ENCODE results near the gene THOC1.

Gene THOC1

GRCh38 chr18:213505-213904, 54.3 kb downstream of the THOC1 start:
- no peak for DNase-seq

DNA sequence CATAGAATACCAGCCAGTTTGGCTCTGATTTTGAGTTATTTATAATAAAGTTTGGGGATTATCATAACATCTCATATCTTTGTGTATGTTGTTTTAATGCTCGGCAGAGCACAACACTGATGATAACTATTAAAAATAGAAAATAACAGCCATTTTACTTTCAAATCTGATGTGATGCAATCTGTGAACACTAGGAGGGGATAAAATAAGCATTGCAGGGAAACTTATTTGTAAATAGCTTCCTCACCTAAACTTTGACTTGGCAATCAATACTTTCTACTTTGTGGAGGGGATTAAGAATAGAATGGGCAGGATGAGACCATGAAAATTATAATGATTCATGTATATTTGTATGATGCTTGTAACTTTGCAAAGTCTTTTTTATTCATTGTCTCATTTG, 55.1 kb downstream of the THOC1 start:
- DNase-seq: no peak

- DNase-seq: no peak
Measured at GRCh38 chr18:211582-211981, 56.3 kb downstream of the THOC1 start.

DNA sequence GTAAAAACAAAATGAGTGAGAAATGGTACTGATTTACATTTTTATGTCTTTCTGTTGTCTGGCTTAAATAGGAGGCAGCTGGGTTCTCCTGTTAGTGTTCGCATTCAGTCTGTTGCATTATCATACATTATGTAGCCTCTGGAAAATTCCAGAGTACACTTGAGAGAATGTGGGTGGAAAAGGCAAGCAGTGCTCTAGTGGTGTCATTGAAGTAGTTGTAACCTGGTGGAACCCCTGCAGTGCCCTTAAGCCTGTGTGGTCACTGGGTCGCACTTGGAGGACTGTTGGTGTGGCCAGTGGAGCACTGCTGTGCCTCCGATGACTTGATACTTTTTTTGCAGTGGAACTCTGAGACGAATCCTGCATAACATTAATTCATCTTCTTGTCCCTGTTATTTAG, 57.1 kb downstream of the THOC1 start:
- no peak for DNase-seq

GRCh38 chr18:210075-210474, 57.8 kb downstream of the THOC1 start:
- no peak for DNase-seq

GRCh38 chr18:199768-200167, 68.1 kb downstream of the THOC1 start:
- DNase-seq: peak; percentile 1

DNA sequence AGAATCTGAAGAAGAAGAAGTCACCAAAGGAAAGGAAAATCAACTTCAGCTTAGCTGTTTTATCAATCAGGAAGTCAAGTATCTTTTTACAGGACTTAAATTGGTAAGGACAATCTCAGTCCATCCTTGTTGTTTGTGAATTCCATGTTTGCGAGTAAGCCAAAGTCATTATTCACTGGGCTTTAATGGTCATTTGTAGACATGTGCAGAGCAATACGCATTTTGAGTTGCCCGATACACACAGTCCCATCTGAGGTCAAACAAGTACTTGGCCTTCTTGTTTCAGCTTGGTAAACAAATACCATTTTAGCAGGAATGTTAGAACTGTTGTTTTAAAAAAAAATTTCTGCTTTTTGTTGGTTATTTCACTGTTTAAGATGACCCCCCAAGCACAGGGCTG, 68.6 kb downstream of the THOC1 start:
- DNase-seq: no peak

DNA sequence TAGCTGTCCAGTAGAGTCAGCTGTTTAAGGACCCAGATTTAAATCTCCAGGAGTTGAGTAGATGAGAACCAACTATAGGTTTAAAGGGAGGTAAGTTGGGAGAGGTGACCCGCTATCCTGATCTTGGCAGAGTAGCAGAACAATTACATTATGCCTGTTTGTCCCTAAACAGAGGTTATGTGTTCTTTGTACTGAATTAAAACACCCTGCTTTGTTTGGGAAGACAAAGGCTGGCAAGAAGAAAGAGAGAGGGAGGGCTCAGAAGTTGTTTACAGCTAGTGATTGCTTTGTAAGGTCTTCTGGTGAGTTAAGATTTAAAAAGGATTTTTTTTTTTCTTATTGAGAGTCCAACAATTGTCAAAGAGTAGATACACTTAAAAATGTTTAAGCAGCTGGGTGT, 72.2 kb downstream of the THOC1 start:
- no peak for DNase-seq

DNA sequence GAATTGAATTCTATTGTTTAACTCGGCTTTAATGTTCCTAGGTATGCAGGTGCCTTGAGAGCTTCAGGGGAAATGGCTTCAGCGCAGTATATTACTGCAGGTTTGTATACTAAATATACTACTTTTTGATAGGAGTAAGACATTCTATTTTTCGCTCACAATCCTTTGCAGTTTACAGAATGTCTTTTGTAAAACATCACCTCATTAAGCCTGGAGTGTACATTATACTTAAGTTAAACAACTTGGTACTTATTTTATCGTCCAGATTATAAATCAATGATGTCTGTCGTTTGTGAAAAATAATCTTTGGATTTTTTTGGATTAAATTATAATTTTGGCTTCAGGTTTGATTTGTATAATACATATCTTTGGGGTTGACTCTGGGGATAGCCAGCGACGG, 75.0 kb downstream of the THOC1 start:
- no peak for DNase-seq

GRCh38 chr18:191725-192124, 76.1 kb downstream of the THOC1 start:
- no peak for DNase-seq

GRCh38 chr18:189254-189653, 78.6 kb downstream of the THOC1 start:
- no peak for DNase-seq

DNA sequence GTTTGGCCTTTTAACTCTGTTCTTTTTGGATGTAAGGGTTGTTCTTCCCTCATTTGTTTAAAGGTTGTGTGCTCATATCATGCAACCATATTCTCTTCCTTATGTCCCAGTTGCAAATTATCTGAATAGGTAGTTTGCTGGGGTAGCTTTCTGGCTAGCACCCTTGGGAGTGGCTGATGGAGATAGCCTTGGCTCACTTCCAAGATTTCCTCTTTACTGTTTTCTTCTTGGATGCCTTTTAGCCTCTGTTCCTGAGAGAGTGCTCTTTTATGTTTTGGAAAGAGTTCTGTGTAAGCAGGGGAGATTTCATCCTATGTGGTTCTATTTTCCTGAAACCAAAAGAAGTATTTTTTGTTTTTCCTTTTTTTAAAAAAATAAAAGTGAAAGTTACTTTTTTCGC, 84.1 kb downstream of the THOC1 start:
- DNase-seq: no peak

GRCh38 chr18:181711-182110, 86.1 kb downstream of the THOC1 start:
- DNase-seq: no peak

DNA sequence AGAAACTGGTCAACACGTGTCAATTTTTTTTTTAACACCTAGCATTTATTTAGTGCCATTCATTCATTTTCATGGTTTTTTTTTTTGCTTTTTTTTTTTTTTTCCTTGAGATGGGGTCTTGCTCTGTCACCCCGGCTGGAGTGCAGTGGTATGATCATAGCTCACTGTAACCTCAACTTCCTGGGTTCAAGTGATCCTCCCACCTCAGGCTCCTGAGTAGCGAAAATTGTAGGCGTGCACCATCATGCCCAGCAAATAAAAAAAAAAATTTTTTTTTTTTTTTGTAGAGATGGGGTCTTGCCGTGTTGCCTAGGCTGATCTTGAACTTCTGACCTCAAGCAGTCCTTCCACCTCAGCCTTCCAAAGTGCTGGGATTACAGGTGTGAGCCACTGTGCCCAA, 88.3 kb downstream of the THOC1 start:
- no peak for DNase-seq

GRCh38 chr18:172361-172760, 95.5 kb downstream of the THOC1 start:
- no peak for DNase-seq
